GM10248 (cell line): ENCODE measurements around the gene RSRC1.

ENCODE experiments used
- CTCF ChIA-PET: fragments of 300-600 bp; sonication (Branson Sonifier 250); formaldehyde crosslinking; extraction: SDS; loops from one replicate; lab custom pipeline; 2021; ENCODE audit warnings: antibody characterized with exemption; lab: Yijun Ruan, JAX
- POLR2A ChIA-PET: fragments of 350-650 bp; sonication (Branson Sonifier 250); formaldehyde crosslinking; extraction: SDS; loops from one replicate; lab custom pipeline; 2020; ENCODE audit warnings: antibody characterized with exemption; lab: Yijun Ruan, JAX
- DNase-seq: peaks from one replicate; pipeline ENCODE4 v3.0.0; 2012; ENCODE audit errors: extremely low spot score
- TF ChIP-seq, protein P1 (sequence below): IDR thresholded peaks from 2 replicates; pipeline ENCODE4 v1.5.1; 2012; ENCODE audit warnings: mild to moderate bottlenecking, low read depth; ENCODE audit errors: extremely low read depth, missing control alignments, control extremely low read depth

RSRC1 gene

DNA sequence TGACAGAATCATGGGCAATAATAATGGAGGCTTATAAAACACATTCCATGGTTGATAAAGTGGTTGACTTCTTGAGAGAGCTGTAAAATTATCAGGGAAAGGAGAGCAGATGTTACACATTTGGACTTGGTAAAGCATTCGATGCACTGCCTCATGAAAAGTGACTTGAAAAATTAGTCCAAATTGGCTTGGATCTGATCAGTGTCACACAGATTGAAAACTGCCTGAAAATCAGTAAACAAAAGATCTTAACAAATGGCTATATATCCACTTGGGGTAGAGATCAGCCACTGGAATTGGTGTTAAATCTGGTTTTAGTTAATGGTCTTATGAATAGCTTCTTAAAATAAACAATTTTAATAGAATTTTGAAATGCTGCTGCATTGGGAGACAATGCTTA, 24.0 kb upstream of the RSRC1 start:
- POLR2A ChIA-PET: no interaction called here
- no peak for DNase-seq
- CTCF ChIA-PET: interaction anchor here (1.3 to 2.0 kb wide), 2 partner anchors 9 to 12 kb away, joined by 4 to 7 read pairs; no protein-coding TSS in a partner anchor
- TF ChIP-seq, protein P1, sequence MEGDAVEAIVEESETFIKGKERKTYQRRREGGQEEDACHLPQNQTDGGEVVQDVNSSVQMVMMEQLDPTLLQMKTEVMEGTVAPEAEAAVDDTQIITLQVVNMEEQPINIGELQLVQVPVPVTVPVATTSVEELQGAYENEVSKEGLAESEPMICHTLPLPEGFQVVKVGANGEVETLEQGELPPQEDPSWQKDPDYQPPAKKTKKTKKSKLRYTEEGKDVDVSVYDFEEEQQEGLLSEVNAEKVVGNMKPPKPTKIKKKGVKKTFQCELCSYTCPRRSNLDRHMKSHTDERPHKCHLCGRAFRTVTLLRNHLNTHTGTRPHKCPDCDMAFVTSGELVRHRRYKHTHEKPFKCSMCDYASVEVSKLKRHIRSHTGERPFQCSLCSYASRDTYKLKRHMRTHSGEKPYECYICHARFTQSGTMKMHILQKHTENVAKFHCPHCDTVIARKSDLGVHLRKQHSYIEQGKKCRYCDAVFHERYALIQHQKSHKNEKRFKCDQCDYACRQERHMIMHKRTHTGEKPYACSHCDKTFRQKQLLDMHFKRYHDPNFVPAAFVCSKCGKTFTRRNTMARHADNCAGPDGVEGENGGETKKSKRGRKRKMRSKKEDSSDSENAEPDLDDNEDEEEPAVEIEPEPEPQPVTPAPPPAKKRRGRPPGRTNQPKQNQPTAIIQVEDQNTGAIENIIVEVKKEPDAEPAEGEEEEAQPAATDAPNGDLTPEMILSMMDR: no peak

DNA sequence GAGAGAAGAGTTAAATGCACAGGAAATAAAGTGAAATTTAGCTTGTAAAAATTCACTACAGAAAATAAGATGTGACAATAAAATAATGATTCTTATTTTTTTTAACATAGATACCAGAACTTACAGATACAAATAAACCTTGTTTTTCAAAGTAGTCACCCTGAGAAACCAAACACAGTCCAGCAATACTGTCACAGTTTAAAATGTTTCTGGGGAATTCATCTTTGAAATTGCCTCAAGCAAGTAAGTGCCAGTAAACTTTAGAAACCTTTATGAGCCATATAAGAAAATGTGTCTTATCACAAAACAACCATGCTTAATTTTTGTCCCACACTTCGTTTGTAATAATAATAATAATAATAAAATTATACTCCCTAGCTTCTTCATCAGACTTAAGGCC, 23.5 kb upstream of the RSRC1 start:
- CTCF ChIA-PET: interaction anchor here (1.3 to 2.0 kb wide), 2 partner anchors 8 to 12 kb away, joined by 4 to 7 read pairs; no protein-coding TSS in a partner anchor
- no peak for DNase-seq
- POLR2A ChIA-PET: no interaction called here
- TF ChIP-seq, protein P1: no peak

DNA sequence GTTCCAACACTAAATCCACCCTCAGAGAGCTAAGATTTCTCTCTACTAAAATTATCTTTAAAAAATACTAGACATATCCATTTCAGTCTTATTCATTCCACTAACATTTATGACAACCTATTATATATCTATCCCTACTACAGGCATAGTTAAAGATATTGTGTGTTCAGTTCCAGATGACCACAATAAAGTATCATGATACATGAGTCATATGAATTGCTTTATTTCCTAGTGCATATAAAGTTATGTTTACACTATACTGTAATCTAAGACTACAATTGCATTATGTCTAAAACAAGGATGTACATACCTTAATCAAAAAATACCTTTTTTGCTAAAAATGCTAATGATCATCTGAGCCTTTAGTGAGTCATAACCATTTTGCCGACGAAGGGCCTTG, 23.1 kb upstream of the RSRC1 start:
- POLR2A ChIA-PET: no interaction called here
- CTCF ChIA-PET: interaction anchor here (1.3 to 2.0 kb wide), 2 partner anchors 8 to 12 kb away, joined by 4 to 7 read pairs; no protein-coding TSS in a partner anchor
- DNase-seq: no peak
- TF ChIP-seq, protein P1: no peak

DNA sequence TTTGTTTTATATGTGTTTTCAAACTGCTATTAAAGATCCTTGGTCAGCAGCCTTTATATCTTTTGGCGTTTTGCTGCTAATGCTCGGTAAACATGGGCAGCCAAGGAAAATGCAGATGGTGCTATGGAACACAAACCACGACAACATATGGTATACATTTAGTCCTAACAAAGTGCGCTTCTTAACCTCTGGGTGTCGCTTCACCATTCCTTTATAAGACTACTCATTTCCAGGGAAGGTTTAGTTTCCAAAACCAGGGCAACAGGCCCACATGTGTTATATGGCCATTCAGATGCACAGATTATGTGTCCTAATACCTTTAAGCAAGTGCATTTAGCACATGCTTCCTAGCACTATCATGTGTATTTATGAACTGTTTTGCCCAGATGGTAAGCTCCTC, 18.4 kb upstream of the RSRC1 start:
- TF ChIP-seq, protein P1: peak; percentile 31
- ChIA-PET CTCF (interaction anchor here (0.6 to 1.6 kb wide), 4 partner anchors 14 to 342 kb away, joined by 3 to 6 read pairs (median 4); no protein-coding TSS in a partner anchor), POLR2A (no interaction called here)
- no peak for DNase-seq

DNA sequence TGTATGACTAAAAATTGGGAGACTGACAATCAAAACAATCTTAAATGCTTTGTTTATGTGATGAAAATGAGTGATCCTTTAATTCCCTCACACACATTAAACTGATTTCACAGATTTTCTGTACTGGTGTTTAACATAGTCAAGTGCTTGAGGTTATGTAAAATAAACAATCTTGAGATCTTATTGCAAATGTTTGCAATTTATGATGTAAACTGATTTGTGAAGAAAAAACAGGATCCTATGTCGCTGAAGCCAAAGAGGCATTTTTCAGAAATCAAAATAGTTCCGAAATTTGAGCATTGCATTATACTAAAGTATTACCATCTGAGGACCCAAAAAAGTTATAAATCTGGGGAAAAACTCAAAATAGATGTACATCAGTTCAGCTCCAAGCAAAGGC, 16.4 kb upstream of the RSRC1 start:
- TF ChIP-seq, protein P1: no peak
- CTCF ChIA-PET: interaction anchor here (1.0 to 2.1 kb wide), 4 partner anchors 8 to 341 kb away, joined by 3 to 7 read pairs (median 5); partner anchors contain the start of genes RSRC1 and SHOX2
- POLR2A ChIA-PET: no interaction called here
- no peak for DNase-seq

DNA sequence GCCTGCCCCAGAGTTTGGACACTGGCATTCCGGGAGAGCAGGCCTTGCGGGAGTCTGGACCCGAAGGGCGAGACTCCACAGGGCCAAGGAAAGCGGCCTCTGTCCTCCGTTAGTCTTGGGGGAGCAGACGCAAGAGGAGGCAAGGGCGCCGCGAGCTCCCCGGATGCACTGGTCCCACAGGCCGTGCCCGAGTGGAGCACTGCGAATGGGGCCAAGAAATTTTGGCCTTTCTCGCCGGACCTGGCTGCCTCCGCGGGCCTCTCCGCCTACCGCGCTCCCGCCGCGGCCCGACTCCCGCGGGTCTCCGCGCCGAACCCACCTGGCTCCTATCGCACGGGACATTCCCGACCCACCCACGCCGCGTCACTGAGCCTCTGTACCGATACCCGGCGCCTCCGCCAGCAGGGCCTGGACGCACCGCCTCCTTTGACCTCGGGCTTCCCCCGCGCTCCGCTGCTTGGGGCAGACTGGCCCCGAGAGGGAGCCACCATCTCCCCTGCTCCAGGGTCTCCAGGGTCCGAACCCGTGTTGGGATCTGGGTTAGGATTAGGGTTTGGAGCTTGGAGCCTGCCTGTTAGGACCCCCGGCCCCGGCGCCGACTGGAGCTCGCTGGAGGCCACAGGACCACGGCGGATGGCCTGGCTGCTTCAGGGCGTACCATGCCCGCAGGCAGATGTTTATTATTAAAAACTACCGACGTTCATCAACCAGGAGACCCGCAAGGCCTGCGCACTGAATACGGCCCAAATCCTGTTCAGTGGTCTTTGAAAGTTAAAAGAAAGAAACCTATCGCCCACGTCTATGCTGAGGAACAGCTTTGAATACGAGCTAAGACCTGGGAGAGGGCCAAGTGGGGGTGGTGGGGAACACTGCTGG, 15.4 kb upstream of the RSRC1 start:
- DNase-seq: peak; percentile 77
- TF ChIP-seq, protein P1: peak; percentile 35
- CTCF ChIA-PET: interaction anchor here (0.8 to 2.1 kb wide), 8 partner anchors 9 to 340 kb away, joined by 3 to 7 read pairs (median 4); partner anchors contain the start of genes RSRC1 and SHOX2
- POLR2A ChIA-PET: no interaction called here
